HL-60 (cell line): ENCODE data around the gene LOXL3.

ENCODE experiments used
- DNase-seq, 2 experiments: peaks; one replicate each; pipeline ENCODE4 v3.0.0-alpha.2; 2010 to 2020; ENCODE audit warnings: low read depth in 1 of 2, low spot score in 1 of 2
- H3K27ac ChIP-seq: fragments of 250-450 bp; sonication (Bioruptor Pico); replicated peaks from 2 replicates; pipeline ENCODE4 v1.5.1; 2020; ENCODE audit warnings: mild to moderate bottlenecking, moderate library complexity
- H3K27me3 ChIP-seq: fragments of 250-450 bp; sonication (Bioruptor Pico); 2 replicates; pipeline ENCODE4 v1.5.1; 2021; ENCODE audit warnings: mild to moderate bottlenecking, moderate library complexity; ENCODE audit not compliant: insufficient read depth, poor library complexity, severe bottlenecking
- H3K4me3 ChIP-seq: replicated peaks from 2 replicates; pipeline ENCODE4 v1.5.1; 2011; ENCODE audit warnings: mild to moderate bottlenecking, control low read depth, low read length; ENCODE audit not compliant: insufficient read depth
- GABPA ChIP-seq: IDR thresholded peaks from 2 replicates; pipeline ENCODE4 v1.6.1; 2012; ENCODE audit warnings: low read depth
- POLR2AphosphoS5 ChIP-seq: IDR thresholded peaks from 2 replicates; pipeline ENCODE4 v1.6.1; 2012; ENCODE audit warnings: low read depth
- REST ChIP-seq: IDR thresholded peaks from 2 replicates; pipeline ENCODE4 v1.6.1; 2012; ENCODE audit warnings: low read depth; ENCODE audit not compliant: insufficient replicate concordance
- SPI1 ChIP-seq: IDR thresholded peaks from 2 replicates; pipeline ENCODE4 v1.6.1; 2012; ENCODE audit warnings: low read depth, mild to moderate bottlenecking, borderline replicate concordance
- TF ChIP-seq, protein P1 (sequence below): IDR thresholded peaks from one replicate; pipeline ENCODE4 v1.5.1; 2011; ENCODE audit warnings: low read length, control low read depth, inconsistent platforms; ENCODE audit not compliant: insufficient read depth

The LOXL3 gene

GRCh38 chr2:74533464-74533863 lies 20.3 kb downstream of the LOXL3 start:
- DNase-seq = no peak
- H3K4me3 ChIP-seq = no peak overlapping the region
- TF ChIP-seq, protein P1, sequence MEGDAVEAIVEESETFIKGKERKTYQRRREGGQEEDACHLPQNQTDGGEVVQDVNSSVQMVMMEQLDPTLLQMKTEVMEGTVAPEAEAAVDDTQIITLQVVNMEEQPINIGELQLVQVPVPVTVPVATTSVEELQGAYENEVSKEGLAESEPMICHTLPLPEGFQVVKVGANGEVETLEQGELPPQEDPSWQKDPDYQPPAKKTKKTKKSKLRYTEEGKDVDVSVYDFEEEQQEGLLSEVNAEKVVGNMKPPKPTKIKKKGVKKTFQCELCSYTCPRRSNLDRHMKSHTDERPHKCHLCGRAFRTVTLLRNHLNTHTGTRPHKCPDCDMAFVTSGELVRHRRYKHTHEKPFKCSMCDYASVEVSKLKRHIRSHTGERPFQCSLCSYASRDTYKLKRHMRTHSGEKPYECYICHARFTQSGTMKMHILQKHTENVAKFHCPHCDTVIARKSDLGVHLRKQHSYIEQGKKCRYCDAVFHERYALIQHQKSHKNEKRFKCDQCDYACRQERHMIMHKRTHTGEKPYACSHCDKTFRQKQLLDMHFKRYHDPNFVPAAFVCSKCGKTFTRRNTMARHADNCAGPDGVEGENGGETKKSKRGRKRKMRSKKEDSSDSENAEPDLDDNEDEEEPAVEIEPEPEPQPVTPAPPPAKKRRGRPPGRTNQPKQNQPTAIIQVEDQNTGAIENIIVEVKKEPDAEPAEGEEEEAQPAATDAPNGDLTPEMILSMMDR = no peak
- no peak; the same call in 1 of the 2 replicates for TF ChIP-seq POLR2AphosphoS5
- no peak for TF ChIP-seq GABPA
- no peak for TF ChIP-seq REST
- TF ChIP-seq SPI1 = no peak
- no peaks in the 10 kb centered on the region for H3K27me3 ChIP-seq
- no peak overlapping the region for H3K27ac ChIP-seq

DNA sequence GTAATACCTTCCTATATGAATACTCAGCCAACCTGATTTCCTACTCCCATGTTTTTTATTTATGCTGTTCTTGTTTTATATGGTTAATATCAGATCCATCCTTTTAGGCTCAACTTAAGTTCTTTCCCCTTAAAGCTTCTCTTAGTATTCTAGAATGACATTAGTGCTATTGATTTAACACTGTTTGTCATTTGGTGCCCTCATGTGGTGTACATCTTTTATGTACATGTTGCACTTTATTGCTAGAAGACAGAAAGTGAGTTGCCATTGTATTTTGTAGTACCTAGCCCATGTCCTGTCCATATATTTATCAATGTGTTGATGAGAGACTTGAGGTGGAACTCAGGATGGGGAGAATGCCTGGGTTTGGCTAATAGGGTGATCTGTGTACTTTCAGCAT lies 21.5 kb downstream of the LOXL3 start:
- Histone ChIP-seq H3K27me3 (no peaks in the 10 kb centered on the region), H3K27ac (no peak overlapping the region), H3K4me3 (no peak overlapping the region)
- no peak for DNase-seq
- TF ChIP-seq SPI1 (no peak), POLR2AphosphoS5 (no peak), GABPA (no peak), REST (no peak)
- TF ChIP-seq, protein P1 = peak; percentile 31

DNA sequence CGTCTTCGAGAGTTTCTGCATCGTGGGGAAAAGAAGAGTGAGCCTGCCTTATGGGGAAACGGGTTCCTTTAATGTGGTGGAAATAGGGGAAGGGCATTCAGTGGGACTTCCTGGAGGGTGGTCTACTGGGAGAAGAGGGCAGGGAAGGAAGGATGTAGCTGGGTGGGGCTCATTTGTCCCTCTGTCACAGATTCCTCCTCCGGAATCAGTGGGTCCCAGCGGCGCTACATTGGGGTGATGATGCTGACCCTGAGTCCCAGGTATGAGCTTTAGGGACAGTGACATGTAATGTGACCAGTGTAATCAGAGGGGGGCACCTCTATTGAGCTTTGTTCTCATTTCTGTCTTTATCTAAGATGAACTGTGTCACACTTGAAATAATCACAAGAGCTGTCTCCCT lies 22.1 kb downstream of the LOXL3 start:
- no peak overlapping the region for H3K27ac ChIP-seq
- no peak for DNase-seq
- no peaks in the 10 kb centered on the region for H3K27me3 ChIP-seq
- TF ChIP-seq SPI1 = no peak
- no peak for TF ChIP-seq GABPA
- no peak for TF ChIP-seq REST
- TF ChIP-seq POLR2AphosphoS5 = no peak
- TF ChIP-seq, protein P1 = no peak
- H3K4me3 ChIP-seq = no peak overlapping the region
